ENCODE measurements around the gene ALDH3A2.

GRCh38 chr17:19677736-19678379 is 29.3 kb downstream of the ALDH3A2 start:
- TF ChIP-seq CTCF (IDR thresholded peaks at IDR 0.05) (no peak), EZH2 (IDR thresholded peaks at IDR 0.05) (no peak)

Measured in neural progenitor cell (in vitro differentiated cells).